HG03066 (cell line): Measurements from ENCODE around the gene SPEG.
"Not testable (repeated sequence)": the region's sequence is repeated elsewhere in the genome, so short reads cannot be mapped to it uniquely, and the experiment has no call there.

Source experiments
- ATAC-seq: cut with Tn5 transposase; IDR thresholded peaks from one replicate; pipeline ENCODE4 v1.9.1; 2021; ENCODE audit warnings: low read depth; ENCODE audit not compliant: unreplicated experiment

SPEG gene

GRCh38 chr2:219434718-219435525, at the start of gene SPEG:
SPEG (plus strand) TSS chr2:219434843; CDS start chr2:219434978, 135 bp downstream.
- no peak for ATAC-seq

GRCh38 chr2:219384859-219385258, 49.8 kb upstream of the SPEG start:
- no peak for ATAC-seq

GRCh38 chr2:219385958-219386520, 48.6 kb upstream of the SPEG start:
- ATAC-seq = no peak

GRCh38 chr2:219386532-219387280, 47.9 kb upstream of the SPEG start:
- ATAC-seq = no peak

GRCh38 chr2:219387306-219388120, 47.1 kb upstream of the SPEG start, which contains the start of gene DNPEP:
DNPEP (minus strand) TSS chr2:219387912; CDS start chr2:219387794, 118 bp downstream.
- ATAC-seq = peak; percentile 67

DNA sequence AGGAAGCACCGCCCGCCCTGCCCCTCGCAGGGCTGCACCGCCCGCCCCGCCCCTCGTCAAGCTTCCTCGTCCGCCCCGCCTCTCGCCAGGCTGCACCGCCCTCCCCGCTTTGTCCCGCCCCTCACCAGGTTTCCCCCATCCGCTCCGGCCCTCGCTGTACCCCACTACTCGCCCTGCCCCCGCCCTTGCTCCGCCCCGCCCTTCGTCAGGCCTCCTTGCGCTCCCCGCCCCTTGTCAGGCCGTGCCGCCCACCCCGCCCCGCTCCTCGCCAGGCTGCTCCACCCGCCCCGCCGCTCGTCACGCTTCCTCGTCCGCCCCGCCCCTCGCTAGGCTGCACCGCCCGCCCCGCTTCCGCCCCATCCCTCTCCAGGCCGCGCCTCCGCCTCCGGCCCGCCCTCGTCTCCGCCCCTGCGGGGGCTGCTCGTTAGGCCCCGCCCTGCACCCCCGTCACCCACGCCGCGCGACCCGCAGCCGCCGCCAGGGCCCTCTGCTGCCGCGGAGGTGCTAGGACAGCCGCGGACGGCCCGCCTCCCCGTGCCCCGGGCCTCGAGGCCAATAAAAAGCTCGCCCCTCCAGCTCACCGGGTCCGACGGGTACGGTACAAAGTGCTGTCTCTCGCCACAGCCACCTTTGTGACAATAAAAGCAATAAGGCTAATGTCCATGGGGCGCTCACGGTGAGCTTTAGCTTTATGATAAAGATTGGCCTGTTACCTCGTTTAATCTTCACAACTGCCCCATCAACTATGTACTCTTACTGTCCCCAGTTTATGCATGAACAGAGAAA, 46.3 kb upstream of the SPEG start:
- peak; percentile 75 for ATAC-seq

- ATAC-seq = no peak
Measured at GRCh38 chr2:219388907-219389156, 45.8 kb upstream of the SPEG start.

GRCh38 chr2:219392754-219393153, 41.9 kb upstream of the SPEG start:
- no peak for ATAC-seq

DNA sequence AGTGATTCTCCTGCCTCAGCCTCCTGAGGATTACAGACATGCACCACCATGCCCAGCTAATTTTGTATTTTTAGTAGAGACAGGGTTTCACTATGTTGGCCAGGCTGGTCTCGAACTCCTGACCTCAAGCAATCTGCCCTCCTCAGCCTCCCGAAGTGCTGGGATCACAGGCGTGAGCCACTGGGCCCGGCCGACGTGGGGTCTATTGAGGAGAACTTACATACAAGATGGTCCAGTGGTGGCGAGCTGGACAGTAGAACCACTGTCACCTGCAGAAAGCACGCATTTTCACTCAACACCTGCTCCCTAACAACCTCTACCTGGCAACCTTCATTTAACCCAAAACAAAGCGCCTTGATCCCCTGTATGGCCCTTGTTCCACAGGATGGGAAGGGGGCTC, 39.6 kb upstream of the SPEG start:
- not testable (repeated sequence) for ATAC-seq

- ATAC-seq = no peak
Measured at GRCh38 chr2:219395609-219396008, 39.0 kb upstream of the SPEG start.

DNA sequence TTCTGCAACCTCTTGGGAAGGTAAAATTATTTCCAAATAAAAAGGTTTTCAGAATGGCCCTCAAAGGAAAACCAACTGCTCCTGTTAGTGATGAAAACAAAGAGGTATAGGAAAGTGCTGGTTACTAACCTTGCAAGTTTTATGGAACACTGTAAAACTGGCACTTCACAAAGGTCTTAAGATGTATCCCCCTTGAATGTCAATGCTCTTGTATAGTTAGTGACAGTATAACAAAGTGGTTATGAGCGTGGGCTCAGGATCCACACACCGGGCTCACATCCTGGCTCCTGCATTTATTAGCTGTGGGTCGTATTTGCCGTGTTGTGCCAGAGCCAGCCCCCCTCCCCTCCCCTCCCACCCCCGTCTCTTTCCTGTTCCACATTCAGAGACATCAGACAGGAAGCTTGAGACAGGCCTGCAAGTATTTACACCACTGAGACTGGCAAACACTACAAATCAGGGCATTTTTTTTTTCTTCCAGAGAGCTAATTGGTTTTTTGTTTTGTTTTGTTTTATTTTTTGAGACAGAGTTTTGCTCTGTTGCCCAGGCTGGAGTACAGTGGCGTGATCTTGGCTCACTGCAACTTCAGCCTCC, 37.7 kb upstream of the SPEG start:
- ATAC-seq = no peak

- ATAC-seq = no peak
Measured at GRCh38 chr2:219398721-219399363, 35.8 kb upstream of the SPEG start.

- ATAC-seq = no peak
Measured at GRCh38 chr2:219399716-219400478, 34.7 kb upstream of the SPEG start.

- ATAC-seq = no peak
Measured at GRCh38 chr2:219400562-219400961, 34.1 kb upstream of the SPEG start.

DNA sequence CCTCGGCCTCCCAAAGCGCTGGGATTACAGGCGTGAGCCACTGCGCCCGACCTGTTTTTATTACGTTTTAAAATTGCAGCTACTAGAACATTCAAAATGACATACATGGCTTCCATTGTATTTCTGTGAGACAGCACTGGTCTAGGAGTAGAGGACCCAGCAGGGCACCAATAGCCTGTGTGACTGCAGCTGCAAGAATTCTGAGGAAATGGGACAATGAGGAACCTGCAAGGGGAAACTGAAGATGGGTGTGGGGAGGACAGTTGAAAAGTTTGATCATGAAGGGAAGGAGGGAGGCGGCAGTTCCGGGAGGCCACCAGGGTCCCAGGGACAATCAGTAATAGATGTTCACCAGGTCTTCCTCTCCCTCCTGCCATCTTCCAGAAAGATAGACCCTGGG, 33.0 kb upstream of the SPEG start:
- no peak for ATAC-seq

GRCh38 chr2:219402665-219403515, 31.8 kb upstream of the SPEG start:
- ATAC-seq = peak; percentile 86

DNA sequence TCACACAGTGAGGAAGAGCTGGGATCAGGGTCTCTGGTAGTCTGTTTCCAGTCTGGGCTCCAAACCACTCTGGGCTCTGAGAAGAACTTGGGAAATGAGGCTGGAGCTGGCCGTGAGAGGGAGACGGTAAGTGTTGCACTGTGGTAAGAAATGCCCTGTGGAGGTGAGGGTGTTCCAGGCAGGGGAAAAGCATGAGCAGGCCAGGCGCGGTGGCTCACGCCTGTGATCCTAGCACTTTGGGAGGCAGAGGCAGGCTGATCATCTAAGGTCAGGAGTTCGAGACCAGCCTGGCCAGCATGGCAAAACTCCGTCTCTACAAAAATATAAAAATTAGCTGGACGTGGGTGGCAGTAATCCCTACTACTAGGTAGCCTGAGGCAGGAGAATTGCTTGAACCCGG, 30.8 kb upstream of the SPEG start:
- ATAC-seq = no peak
